ENCODE measurements around the gene SND1.

Gene SND1

GRCh38 chr7:127913686-127914085 is 261.7 kb downstream of the SND1 start:
- no peak for DNase-seq

GRCh38 chr7:127914693-127915092 is 262.7 kb downstream of the SND1 start:
- no peak for DNase-seq

- no peak for DNase-seq
These were observed 264.7 kb downstream of the SND1 start for GRCh38 chr7:127916735-127917134.

GRCh38 chr7:127918130-127918529 is 266.1 kb downstream of the SND1 start:
- DNase-seq = no peak

GRCh38 chr7:127920787-127921438 is 268.9 kb downstream of the SND1 start:
- no peak for DNase-seq

- no peak for DNase-seq
These were observed 270.7 kb downstream of the SND1 start for GRCh38 chr7:127922656-127923055.

GRCh38 chr7:127924874-127925273 is 272.9 kb downstream of the SND1 start:
- DNase-seq = no peak

GRCh38 chr7:127927348-127927696 is 275.3 kb downstream of the SND1 start:
- no peak for DNase-seq

GRCh38 chr7:127928222-127928621 is 276.2 kb downstream of the SND1 start:
- DNase-seq = no peak

GRCh38 chr7:127928852-127929251 is 276.9 kb downstream of the SND1 start:
- no peak for DNase-seq

- DNase-seq = no peak
These were observed 278.6 kb downstream of the SND1 start for GRCh38 chr7:127930341-127931328.

GRCh38 chr7:127932076-127932475 is 280.1 kb downstream of the SND1 start:
- DNase-seq = no peak

GRCh38 chr7:127932496-127932895 is 280.5 kb downstream of the SND1 start:
- DNase-seq = no peak

- DNase-seq = no peak
These were observed 281.2 kb downstream of the SND1 start for GRCh38 chr7:127933146-127933545.

GRCh38 chr7:127934711-127935110 is 282.7 kb downstream of the SND1 start:
- no peak for DNase-seq

- DNase-seq = no peak
These were observed 283.9 kb downstream of the SND1 start for GRCh38 chr7:127935847-127936376.

- no peak for DNase-seq
These were observed 285.2 kb downstream of the SND1 start for GRCh38 chr7:127937066-127937680.

- DNase-seq = no peak
These were observed 286.6 kb downstream of the SND1 start for GRCh38 chr7:127938588-127938987.

- DNase-seq = no peak
These were observed 288.6 kb downstream of the SND1 start for GRCh38 chr7:127940381-127941160.

- DNase-seq = no peak
These were observed 289.6 kb downstream of the SND1 start for GRCh38 chr7:127941476-127942210.

- no peak for DNase-seq
These were observed 291.8 kb downstream of the SND1 start for GRCh38 chr7:127943541-127944521.

Measured in stimulated activated CD8-positive, alpha-beta memory T cell treated with anti-CD3 and anti-CD28 coated beads, Interleukin-4, amount 100 ng/mL, for 48 hours (primary cell).